T-helper 2 cell (primary cell): ENCODE data around the gene SPEF2.
A peak's percentile ranks its signal among the peaks of the same experiment; 100 is the strongest.
"Not testable (repeated sequence)": the region's sequence is repeated elsewhere in the genome, so short reads cannot be mapped to it uniquely, and the experiment has no call there.

ENCODE experiments used
- DNase-seq, 5 experiments: peaks; one replicate each; pipeline versions ENCODE4 v3.0.0 to v3.0.0-alpha.2; 2012 to 2022

Gene SPEF2

DNA sequence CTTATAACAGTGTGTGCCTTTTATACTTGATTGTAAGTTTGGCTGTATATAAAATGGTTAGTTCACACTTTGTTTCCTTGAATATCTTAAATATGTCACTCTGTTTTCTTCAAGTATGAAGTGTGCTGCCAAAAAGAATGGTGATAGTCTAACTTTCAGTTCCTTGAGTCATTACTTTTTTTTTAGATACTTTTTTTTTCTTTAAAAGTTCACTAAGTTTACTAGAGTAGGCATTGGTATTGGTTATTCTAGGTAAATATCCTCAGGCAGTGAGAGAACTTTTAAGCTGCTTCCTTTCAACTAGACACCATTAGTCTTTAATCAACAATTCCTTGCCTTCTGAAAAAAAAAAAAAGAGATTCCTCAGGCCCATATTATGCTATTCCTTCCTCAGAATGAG lies 41.9 kb downstream of the SPEF2 start:
- no peak for DNase-seq

DNA sequence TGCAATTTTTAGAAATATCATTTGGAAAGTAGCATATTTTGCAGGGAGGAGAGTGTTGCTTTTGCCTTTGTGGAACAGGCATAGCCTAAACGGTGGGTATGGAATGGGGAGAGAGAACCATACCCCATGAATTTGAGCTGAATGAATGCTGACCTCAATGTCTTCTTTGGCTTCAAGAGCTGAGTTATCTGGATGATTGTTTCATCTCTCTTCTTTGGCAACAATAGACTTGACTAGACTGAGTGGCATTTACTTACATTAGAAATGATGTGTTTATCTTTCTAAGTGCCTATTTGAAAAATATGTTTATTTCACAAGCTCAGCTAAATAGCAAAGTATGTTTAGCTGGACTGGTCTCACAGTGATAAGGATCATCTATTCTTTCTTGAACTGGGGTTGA lies 42.8 kb downstream of the SPEF2 start:
- no peak for DNase-seq

DNA sequence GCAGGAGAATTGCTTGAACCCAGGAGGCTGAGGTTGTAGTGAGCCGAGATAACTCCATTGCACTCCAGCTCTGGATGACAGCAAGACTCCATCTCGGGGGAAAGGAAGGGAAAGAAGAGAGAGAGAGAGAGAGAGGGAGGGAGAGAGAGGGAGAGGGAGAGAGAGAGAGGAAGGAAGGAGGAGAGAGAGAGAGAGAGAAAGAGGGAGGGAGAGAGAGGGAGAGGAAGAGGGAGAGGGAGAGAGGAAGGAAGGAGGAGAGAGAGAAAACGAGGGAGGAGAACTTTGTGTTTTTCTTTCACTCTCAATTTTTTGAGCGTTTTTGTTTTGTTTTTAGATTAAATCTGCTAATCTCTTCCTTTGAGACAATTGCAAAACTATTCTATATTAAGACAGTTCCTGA lies 46.9 kb downstream of the SPEF2 start:
- DNase-seq, result no peak

DNA sequence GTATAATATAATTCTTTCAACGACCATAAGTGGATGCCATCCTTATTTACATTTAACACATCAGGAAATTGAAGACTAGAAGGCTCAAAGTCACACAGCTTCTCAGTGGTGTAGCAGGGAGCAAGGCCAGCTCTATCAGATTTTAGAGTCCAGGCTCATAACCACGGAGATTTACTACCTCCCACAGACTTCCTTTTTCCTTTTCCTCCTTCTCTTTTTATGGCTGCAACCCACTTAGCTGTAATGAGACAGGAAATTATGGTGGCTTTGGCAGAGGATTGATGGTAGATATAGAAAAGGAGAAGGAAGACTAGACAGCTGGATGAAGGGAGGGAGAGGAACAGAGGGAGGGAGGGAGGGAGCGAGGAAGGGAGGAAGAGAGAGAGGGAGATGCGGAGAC lies 47.4 kb downstream of the SPEF2 start:
- no peak for DNase-seq

DNA sequence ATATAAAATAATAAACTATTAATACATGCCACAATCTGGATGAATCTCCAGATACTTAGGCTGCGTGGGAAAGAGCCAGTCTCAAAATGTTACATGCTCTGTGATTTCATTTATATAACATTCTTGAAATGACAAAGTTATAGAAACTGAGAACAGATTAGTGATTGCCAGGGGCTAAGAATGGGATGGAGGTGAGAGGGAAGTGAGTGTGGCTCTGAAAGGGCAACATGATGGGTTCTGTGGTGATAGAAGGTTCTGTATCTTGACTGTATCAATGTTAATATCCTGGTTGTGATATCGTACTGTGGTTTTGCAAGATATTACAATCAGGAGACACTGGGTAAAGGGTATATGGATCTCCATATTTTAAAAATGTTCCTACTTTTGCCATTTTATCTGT lies 50.7 kb downstream of the SPEF2 start:
- DNase-seq, result peak in 1 of 5 experiments; percentile 71

DNA sequence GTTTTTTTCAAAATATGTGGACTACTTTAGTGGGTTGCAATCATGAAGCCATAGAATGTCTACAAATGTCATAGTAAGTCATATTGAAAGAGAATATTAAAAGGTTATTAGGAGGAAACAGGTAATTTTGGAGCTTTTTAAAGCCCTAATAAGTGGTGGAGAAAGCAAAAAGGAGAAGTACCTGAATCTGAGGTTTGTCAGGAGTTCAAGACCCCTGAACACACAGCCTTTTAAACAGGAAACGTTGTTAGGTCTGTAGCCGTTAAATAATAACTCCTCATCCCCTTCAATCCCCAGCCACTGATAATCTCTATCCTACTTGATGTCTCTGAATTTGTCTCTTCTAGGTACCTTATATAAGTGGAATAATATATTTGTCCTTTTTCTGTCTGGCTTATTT lies 51.1 kb downstream of the SPEF2 start:
- no peak for DNase-seq

DNA sequence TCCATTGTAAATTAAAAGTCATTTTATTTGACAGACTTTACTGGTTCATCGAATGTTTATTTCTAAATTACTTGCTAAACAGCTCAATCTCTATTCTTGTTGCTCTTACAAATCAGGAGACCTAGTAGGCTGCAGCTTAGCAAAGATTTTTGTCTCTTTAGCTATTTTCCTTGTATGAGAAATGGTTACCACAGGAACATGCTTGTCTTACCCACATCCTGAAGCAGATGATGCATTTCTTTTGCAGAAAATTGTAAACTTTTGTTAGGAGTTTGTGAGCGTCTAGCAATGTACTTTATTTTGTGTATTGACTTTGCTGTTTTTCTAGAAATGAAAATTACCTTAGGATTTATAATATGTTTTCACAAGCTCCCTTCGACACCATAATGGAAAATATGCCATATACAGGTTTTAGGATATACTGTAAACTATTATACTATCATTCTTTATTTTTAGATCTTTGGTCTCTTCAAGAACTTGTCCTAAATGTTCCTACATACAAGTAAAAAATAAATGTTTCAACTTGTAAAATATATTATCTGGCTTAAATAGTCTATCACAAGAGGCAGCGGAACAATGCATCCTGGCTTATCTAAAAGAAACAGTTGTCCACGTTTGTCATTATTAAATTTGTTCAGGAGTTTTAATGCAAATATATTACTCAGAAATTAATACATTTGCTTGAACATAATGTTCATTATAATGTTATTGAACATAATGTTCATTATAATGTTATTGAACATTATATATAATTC lies 54.1 kb downstream of the SPEF2 start:
- DNase-seq, result peak in 2 of 5 experiments; percentile 29 to 92

DNA sequence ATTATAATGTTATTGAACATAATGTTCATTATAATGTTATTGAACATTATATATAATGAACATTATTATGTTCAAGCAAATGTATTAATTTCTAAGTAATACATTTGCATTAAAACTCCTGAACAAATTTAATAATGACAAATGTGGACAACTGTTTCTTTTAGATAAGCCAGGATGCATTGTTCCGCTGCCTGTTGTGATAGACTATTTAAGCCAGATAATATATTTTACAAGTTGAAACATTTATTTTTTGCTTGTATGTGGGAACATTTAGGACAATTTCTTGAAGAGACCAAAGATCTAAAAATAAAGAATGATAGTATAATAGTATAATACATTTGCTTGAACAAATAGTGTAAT lies 54.6 kb downstream of the SPEF2 start:
- DNase-seq, result not testable (repeated sequence)

DNA sequence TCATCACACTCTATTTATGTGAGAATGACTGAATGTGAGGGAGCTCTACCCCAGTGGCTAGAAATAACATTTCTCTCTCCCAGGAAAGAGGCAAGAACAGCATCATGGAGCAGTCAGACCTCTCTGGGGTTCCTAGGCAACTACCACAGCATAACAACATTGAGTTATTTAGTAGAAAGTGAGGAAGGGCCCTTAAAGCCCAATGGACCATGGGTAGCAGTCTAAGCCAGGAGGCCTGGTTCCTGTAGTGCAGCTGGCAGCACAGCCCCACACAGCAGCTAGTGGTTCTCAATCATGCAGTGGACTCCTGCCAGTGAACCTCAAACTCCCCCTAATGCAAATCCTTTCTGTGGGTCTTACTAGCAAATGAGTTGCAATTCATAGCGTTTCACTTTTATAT lies 55.3 kb downstream of the SPEF2 start:
- peak in 2 of 5 experiments; percentile 20 to 75 for DNase-seq

DNA sequence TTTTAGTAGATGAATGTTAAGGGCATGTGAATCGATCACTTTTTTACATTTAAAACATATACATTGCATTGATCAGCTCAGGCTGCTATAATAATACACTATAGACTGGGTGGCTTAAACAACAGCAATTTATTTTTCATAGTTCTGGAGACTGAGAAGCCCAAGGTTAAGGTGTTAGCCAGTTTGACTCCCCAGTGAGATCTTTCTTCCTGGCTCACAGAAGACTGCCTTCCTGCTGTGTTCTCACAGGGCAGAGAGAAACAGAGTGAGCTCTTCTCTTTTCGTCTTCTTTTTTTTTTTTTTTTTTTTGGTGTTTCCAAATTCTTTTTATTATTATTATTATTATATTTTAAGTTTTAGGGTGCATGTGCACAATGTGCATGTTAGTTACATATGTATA lies 56.4 kb downstream of the SPEF2 start:
- peak in 1 of 5 experiments; percentile 42 for DNase-seq

DNA sequence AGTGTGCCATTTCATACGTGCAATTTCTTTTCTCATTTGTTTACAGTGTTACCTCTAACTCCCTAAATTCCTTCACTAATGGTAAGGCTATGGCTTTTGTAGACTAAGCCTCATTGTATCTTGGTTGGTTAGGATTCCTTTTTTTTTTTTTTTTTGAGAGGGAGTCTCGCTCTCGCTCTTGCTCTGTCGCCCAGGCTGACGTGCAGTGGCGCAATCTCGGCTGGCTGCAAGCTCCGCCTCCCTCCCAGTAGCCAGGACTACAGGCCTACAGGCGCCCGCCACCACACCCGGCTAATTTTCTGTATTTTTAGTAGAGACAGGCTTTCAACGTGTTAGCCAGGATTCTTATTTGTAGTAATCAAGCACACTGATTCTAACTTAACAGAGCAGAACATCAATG lies 57.7 kb downstream of the SPEF2 start:
- no peak for DNase-seq

DNA sequence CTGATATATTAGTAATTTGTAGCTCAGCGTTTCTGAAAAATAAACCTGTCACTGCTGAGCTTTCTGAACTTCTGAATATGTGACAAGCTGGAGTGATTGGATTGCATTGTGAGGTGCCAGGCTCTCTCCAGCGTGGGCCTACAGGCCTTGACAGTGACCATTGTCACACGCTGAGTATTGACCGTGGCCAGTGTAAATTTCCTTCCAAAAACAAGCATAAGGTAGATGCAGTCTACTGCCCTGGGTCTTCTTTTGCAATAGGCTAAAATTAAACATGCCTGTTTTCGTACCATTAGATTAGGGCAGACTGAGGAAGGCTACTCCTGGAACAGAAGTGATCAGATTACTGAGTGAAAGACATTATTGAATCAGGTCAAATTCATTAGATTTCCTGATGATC lies 60.2 kb downstream of the SPEF2 start:
- DNase-seq, result no peak

DNA sequence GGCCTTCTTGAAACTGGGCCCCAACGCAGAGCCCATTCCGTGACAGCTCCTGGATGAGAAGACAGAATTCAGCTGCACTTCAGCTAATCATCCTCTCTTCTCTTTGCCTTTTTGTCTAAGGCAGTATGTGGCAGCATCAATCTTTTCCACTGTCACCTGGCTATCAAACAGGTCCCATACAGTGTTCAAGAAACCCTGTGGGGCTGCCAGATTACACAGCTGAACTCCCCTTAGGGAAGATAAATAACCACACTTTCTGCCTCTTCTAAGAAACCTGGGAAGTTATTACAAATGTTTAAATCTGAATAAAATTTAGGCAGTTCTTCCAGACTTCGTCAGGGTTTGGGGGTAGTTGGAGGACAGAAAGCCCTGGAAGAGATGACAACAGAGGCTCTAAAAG lies 61.0 kb downstream of the SPEF2 start:
- no peak for DNase-seq

DNA sequence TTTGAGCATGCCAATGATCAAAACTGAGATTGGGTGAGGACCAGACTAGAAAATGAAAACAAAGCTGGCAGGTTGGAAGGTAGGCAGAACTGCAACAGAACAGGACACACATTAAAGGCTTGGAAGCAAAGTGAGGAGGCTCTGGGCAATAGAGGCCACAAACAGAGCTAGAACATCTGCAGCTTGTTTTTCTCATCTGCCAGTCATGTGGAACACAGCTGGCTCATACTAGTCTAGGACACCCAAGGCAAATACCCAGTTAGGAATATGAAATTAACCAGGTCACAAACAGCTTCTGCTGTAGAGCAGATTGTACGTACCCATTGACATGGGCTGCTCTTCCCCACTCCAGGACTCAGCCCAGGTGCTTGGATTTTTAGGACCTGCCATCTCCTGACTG lies 61.7 kb downstream of the SPEF2 start:
- DNase-seq, result peak in 1 of 5 experiments; percentile 11

DNA sequence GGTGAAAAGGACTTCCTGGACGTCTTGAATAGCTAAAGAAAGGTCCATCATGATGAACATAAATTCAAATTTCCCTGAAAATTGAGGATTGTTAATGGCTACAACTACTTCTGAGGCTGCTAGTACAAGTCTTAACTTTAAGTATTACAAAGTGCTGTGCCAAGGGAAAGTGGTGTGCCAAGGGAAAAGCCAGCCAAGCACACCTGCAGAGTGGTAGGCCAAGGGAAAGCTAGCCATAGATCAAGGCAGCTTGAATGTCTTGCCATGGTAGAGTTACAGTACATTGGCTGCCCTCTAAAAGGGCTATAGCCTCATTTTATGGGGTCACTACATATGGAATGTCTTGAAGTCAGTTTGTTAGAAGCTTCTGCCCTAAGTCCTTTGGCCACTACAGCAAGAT lies 64.2 kb downstream of the SPEF2 start:
- DNase-seq, result no peak

DNA sequence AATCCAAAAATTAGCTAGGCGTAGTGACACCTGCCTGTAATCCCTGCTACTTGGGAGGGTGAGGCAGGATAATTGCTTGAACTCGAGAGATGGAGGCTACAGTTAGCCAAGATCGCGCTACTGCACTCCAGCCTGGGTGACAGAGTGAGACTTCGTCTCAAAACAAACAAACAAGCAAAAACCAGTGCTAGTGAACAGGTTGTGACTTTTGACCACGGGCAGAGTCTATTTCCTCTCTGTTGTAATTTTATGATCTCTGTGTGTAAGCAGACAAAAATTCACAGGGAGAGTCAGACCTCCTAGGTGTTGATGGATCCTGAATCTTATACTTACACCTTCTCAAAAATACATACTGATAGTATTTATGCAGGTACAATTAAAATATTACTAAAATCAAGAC lies 65.8 kb downstream of the SPEF2 start:
- no peak for DNase-seq

DNA sequence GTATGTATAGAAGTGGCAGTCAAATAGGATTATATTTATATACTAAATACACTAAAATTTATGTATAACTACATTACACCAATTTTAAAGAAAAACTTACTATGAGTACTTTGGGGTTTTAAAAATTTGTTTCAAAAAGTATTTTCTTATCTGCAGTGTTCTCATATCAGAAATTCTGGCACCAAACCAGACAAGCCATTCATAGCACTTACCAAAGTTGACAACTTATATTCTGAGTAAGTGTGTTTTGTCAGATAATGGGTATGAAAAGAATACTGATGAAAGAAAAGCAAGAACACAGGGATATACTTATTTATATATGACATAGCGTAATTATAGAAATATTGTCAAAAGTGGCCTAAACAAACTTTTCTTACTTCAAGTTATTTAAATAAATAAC lies 67.5 kb downstream of the SPEF2 start:
- no peak for DNase-seq

DNA sequence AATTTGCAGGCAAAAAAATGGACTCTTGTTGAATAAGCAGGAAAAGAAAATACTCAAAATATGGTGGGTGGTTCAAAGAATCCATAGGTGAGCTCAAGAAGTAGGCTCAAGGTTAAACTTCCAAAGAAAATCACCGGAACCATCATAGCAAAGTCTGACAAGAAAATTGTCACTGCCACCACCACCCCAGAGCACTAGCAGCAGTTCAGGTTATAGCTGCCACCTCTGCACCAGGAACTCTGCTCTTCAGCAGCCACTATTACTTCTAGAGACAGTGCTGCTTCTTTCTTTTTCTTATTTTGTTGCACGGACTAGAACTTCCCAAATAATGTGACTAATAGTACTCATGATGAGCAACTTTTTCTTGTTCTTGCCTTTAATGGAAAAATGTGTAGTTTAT lies 70.3 kb downstream of the SPEF2 start:
- DNase-seq, result no peak

DNA sequence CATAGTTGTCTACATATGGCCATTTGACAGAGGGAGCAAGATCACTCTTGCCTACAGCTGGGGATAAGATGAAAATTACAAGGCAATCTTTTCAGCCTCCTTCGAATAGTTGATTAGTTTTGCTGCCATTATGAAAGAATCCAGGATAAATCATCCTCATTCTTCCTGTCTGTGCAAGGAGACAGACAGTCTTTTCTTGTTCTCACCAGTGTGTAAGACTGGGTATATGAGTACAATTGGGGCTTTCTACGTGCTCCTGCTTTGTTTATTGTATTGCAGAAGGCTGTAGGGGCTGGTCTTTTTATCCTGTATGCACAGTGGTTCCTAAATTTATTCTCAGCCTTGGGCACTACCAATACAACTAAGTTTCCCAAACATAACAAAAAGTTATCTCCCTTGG lies 76.8 kb downstream of the SPEF2 start:
- no peak for DNase-seq

DNA sequence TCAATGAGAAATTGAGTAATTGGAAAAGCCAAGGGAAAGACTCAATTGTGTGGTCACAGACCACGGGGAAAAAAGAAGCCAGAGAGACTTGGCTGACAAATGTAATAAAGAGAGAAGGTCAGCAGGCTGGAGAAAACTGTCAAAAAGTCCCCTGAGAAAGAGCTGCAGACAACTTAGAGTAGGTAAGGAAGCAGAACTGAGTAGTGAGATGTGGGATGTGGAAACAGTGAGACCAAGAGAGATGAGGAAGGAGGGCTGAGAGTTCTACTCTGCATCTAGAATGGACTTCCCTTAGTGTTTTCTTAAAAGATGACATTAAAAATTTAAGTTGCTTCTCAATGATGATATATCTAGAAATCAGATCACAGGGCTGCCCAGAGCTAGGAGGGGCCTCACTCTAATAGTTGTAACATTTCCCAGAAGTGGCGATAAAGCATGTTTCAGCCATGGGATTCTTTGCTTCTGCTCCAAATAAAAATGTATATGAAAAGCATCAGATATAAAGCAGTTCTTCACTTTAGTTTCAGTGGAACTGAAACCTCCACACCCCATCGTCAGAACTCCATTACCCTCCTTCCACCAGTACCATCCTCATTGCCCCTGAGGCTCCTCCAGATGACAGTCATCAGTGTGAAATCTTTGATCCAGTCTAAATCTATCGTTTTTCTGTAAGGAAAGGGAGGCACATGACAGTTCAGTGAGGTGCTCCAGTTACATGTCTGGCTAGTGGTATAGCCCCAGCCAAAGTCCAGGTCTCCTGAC lies 80.6 kb downstream of the SPEF2 start:
- no peak for DNase-seq

DNA sequence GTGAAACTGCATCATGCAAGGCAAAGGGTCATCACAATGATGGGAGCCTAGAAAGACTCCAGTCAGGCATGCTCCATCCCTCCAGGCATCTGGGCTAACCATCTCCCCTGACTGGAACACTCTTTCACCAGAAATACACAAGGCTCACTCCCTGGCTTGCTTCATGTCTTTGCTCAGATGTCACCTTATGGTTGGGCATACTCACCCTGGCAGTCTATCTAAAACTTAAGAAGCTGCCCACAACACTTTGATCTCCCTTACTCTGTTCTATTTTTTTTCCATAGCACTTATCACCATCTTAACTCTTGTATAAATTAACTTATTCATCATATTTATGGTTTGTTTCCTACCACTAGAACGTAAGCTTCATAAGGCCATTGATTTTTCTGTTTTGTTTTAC lies 90.0 kb downstream of the SPEF2 start:
- DNase-seq, result no peak

DNA sequence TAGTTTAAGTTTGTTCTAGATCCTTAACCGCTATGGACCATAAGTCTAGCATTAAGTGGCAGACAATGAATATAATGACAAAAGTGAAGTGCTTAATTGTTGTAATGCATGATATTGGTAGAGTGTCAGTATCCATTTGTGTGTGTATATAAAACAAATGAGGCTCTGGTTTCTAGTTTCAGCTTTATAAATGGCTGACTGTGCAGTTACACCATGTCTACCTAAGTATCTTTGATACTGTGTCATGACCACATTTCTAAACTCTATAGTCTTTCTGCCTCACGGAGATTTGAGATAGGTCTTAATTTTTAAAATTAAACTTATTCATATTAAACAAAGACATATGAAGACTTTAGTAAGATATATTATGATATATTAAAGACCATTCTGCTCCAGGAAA lies 92.0 kb downstream of the SPEF2 start:
- DNase-seq, result no peak

DNA sequence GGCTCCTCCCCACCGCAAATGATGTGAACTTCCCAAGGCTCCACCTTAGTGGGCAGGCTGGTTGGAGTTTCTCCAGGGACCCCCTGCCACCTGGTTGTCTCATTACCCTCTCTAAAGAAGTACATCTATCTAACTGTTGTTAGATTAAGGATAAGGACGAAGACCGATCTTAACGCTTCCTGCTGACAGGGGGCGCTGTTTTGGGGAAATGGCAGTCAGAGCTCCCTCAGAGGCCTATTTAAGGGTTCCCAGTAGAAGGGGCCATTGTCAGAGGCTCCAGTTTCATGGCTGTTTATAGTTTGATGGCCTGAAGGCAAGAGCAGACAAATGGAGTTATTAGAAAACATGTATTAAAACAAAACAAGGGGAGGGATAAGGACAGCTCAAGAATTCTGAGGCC lies 100.1 kb downstream of the SPEF2 start:
- DNase-seq, result no peak

DNA sequence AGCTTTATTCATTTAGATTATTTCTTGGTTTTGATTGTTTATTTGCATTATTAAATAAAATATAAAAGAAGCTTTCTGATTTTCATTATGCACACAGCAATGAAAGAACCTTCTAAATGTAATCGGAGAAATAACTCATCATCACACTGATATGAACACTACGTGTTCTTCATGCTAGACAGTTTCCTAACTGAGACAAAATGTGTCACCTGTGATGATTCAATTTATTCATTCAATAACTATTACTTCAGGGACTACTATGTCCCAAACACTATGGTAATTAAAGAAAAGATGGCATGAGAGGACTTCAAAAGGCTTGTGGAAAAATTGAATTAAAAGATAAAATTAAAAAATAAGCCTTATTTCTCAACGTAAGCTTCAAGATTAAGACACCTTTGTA lies 118.1 kb downstream of the SPEF2 start:
- DNase-seq, result no peak

DNA sequence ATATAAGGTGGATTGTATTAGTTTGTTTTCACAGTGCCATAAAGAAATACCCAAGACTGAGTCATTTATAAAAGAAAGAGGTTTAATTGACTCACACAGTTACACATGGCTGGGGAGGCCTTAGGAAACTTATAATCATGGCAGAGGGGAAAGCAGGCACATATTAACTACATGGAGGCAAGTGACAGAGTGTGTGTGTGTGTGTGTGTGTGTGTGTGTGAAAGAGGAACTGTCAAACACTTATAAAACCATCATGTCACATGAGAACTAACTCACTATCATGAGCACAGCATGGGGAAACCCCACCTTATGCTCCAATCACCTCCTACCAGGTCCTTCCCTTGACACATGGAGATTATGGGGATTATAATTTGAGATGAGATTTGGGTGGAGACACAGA lies 118.6 kb downstream of the SPEF2 start:
- DNase-seq, result peak in 1 of 5 experiments; percentile 21
